ENCODE results near the gene SND1. TPM values are rescaled to one million over a fixed set of nuclear protein-coding genes. Genes with fewer than 3 reads are reported as not detected.

The SND1 gene
- total RNA-seq, 1 donor = 241 TPM

DNA sequence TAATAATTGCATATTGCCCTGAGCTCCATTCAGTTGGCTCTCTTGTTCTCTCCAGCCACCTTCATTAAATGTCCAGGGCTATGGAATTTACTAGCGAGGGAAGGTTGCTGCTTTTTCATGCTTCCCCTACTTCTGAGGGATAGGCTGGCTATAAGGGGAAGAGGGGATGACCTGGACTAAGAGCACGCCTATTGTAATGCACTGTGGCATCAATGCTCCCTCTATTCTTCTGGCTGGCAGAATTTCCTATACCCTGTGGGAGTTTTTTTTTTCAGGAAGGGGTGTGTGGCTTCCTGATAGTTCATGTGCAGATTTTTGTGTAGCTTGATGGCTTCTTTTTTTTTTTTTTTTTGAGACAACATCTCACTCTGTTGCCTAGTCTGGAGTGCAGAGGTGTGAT is 155.8 kb downstream of the SND1 start:
- TF ChIP-seq, protein P1, sequence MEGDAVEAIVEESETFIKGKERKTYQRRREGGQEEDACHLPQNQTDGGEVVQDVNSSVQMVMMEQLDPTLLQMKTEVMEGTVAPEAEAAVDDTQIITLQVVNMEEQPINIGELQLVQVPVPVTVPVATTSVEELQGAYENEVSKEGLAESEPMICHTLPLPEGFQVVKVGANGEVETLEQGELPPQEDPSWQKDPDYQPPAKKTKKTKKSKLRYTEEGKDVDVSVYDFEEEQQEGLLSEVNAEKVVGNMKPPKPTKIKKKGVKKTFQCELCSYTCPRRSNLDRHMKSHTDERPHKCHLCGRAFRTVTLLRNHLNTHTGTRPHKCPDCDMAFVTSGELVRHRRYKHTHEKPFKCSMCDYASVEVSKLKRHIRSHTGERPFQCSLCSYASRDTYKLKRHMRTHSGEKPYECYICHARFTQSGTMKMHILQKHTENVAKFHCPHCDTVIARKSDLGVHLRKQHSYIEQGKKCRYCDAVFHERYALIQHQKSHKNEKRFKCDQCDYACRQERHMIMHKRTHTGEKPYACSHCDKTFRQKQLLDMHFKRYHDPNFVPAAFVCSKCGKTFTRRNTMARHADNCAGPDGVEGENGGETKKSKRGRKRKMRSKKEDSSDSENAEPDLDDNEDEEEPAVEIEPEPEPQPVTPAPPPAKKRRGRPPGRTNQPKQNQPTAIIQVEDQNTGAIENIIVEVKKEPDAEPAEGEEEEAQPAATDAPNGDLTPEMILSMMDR (IDR thresholded peaks at IDR 0.05; ENCODE audit: insufficient read depth, low read depth, low read length) = no peak
- no peak for DNase-seq (ENCODE audit: low read depth)
- H3K4me3 ChIP-seq (ENCODE audit: low read depth, low read length) = no peak overlapping the region

DNA sequence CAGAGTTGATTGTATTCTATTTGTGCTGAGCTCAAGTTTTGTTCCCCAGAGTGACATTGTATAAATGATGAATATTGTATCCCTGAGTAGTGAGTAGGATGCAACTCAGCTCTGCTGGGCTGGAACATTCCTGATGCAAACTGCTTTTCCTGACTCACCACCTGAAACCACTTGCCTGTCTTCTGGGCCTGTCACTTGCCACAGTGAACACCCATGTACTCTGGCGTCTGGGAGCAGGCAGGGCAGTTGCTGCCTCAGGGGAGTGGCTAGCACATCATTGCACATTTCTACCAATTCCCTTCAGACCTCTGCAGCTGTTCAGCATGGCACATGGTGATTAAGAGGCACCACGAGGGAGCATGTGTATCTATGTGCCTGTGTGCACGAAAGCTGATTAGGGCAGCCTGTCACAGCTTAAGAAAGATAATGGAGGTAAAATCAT is 157.3 kb downstream of the SND1 start:
- H3K4me3 ChIP-seq (ENCODE audit: low read depth, low read length) = no peak overlapping the region
- DNase-seq (ENCODE audit: low read depth) = peak; percentile 40
- TF ChIP-seq, protein P1 (IDR thresholded peaks at IDR 0.05; ENCODE audit: insufficient read depth, low read depth, low read length) = no peak

DNA sequence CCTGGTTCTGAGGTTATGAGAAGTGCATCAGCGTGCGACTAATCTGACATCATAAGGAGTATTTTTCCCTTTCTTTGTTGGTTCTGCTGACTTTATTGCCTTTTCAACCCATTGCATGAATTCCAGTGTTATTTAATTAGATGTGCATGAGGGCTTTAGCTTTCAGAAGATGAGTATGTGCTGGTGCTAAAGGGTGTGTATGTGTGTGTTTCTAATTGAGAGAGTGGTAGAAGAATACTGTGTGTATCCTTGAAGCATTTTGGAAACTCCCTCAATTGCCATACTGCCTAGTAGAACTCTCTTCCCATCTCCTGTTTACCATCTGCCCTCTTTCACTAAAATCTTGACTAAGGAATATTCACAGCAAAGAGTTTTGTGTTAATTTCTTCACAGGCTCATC is 158.1 kb downstream of the SND1 start:
- H3K4me3 ChIP-seq (ENCODE audit: low read depth, low read length) = no peak overlapping the region
- no peak for DNase-seq (ENCODE audit: low read depth)
- TF ChIP-seq, protein P1 (IDR thresholded peaks at IDR 0.05; ENCODE audit: insufficient read depth, low read depth, low read length) = no peak

DNA sequence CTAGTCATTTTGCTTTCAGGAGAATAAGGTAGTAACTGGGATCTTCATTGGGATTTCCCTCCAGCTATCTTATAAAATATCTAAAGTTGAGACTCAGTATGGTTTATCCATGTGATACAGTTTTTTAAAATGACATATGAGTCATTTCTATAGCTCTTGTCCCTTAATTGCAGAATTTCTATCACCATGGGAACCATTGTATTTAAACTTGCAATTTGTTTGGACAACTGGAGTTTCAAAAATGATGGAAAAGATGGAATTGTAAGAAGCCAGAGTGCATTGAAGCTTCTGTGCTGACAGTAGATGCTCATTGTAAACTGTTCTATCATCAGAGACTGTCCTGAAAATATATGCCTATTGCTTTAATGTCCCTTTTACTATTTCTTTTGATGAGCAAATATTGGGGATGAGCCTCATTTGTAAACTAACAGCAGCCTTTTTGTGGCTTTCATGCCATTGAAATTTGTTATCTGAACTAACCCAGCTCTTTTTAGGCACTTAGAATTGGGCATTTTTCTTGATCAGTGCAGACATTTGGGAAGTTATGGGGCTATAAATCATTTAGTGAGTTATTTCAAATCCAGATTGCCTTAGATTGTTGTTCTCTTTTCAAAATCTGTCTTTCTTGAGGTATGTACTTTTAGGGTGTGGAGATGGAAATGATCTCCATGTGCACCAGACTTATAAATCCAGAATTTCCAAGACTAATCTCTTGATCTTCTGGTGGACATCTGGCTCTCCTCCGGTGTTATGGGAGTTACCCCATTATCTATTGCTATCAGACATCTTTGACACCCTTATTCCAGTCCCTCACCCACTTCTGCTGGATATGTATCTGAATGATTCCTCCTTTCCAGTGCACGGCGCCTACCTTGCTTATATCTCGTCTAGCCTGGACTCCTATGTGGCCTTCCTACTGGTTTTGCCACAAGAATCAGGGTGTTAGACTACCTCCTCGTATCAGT is 159.0 kb downstream of the SND1 start:
- no peak overlapping the region for H3K4me3 ChIP-seq (ENCODE audit: low read depth, low read length)
- DNase-seq (ENCODE audit: low read depth) = no peak
- TF ChIP-seq, protein P1 (IDR thresholded peaks at IDR 0.05; ENCODE audit: insufficient read depth, low read depth, low read length) = no peak

DNA sequence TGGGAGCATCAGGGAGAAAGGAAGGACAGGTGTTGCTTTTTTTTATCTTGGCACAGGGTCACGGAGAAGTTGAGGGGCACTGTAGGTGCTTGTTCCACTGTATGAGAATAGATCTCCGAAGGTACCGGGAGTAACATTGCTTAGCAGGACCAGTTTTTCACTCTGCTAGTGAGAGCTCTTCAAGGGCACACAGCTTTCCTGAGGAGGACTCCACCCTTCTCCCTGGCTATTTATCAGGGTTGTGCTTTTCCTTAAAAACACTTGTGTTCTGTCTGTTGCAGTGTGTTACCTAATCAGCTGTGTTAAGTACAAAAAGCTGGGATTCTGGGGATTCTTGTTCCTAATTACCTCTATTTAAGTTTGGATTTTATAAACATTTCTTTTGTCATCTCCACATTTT is 160.5 kb downstream of the SND1 start:
- H3K4me3 ChIP-seq (ENCODE audit: low read depth, low read length) = no peak overlapping the region
- TF ChIP-seq, protein P1 (IDR thresholded peaks at IDR 0.05; ENCODE audit: insufficient read depth, low read depth, low read length) = no peak

DNA sequence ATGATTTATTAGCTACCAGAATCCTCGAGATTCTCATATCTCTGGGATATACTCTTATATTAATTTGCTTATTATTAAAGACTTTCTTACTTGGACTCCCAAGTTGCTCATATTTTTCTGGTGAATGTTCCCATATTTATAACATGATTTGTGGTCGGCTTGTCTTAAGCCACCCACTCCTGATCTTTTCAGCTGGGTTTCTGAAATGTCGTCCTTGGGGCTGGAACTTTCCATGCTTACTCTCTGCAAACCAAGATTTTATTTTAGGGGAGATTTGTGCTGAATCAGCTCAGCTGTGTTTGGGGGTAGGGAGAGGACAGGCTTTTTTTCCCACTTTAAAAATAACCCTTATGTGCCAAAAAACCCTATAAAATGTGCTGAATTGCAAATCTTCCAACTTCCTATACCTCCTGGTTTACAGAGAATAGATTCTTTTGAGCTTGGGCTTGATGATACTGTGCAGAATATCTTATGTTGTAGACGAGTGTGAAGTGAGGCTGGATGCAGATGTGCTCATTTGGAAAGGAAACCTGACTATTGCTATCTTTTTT is 162.1 kb downstream of the SND1 start:
- TF ChIP-seq, protein P1 (IDR thresholded peaks at IDR 0.05; ENCODE audit: insufficient read depth, low read depth, low read length) = no peak
- peak; percentile 73 for DNase-seq (ENCODE audit: low read depth)
- H3K4me3 ChIP-seq (ENCODE audit: low read depth, low read length) = no peak overlapping the region

More for the DNA sequence above, 160.5 kb downstream of the SND1 start:
- DNase-seq (ENCODE audit: low read depth) = peak; percentile 23
